Thyroid gland (tissue), 4 donors: Measurements from ENCODE around the gene CDYL.

Source experiments
- CTCF ChIP-seq, 6 experiments: fragments of 200-600 bp in 3 of 6; fragments of 450-650 bp in 3 of 6; sonication (generic) in 3 of 6; IDR thresholded peaks; one replicate each; pipeline ENCODE4 v1.5.1; 2016 to 2019; ENCODE audit warnings: antibody characterized with exemption in 6 of 6, mild to moderate bottlenecking in 2 of 6, inconsistent platforms in 1 of 6, moderate library complexity in 1 of 6
- POLR2A ChIP-seq, 2 donors: fragments of 450-650 bp; IDR thresholded peaks; one replicate each; pipeline ENCODE4 v1.6.1; 2017; ENCODE audit warnings: antibody characterized with exemption in 2 of 2, mild to moderate bottlenecking in 2 of 2, moderate library complexity in 1 of 2

- TF ChIP-seq CTCF (IDR thresholded peaks at IDR 0.05) (no peak), POLR2A (IDR thresholded peaks at IDR 0.05) (no peak)
Observed at GRCh38 chr6:4937414-4937813, 161.2 kb downstream of the CDYL start.
